ENCODE data around the gene MAP1LC3C.

GRCh38 chr1:241985787-241986186 lies 13.1 kb downstream of the MAP1LC3C start:
- TF ChIP-seq POLR2A (IDR thresholded peaks at IDR 0.05) (no peak), CTCF (IDR thresholded peaks at IDR 0.05) (no peak)
